T-helper 9 cell (primary cell): ENCODE data around the gene TWIST2.

ENCODE experiments used
- DNase-seq: peaks from one replicate; pipeline ENCODE4 v3.0.0-alpha.2; 2020

The TWIST2 gene

DNA sequence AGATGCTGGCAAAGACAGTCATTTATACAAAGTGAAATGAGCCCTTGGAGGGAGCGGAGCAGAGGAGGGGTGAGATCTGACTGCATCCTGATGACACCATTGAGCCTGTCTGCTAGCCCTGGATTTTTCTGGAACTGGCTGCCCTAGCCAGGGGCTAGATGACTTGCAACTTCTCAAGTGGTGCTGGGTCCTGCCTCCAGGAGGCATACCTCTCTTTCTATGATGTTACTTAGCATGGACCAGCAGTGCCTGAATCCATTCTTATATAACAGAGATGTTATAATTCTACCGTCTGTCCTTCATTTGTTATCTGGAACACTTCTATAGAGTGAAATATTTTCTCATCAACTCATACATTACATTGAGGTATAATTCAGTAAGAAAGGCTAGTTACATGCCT is 8.5 kb upstream of the TWIST2 start:
- DNase-seq: no peak

DNA sequence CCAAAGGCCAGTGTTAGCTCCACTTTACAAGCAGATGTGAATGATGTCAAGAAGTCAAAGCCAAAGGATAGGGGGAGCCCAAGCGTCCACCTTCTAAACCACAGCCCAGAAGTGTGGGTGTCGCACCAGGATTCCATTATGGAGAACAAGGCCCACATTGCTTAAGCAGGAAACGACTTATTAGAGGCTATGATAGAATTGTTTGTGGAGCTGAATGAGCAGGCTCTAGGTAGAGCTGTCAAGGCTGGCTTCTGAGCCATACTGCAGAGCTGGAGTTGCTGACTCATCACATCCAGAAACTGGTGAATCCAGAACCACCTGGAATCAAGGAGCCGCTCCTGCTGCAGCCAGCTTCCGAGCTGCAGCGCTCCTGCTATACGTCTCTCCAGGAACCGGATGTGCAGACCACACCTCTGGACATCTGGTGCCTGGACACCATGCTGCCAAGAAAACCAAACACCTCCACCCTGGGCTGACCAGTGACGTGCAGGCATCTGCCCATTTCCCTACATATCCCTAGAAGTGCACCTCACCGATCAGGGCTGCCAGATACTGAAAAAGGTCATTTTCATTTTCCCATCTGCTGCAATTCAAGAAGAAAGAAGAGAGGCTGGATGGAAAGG is 6.2 kb upstream of the TWIST2 start:
- no peak for DNase-seq

DNA sequence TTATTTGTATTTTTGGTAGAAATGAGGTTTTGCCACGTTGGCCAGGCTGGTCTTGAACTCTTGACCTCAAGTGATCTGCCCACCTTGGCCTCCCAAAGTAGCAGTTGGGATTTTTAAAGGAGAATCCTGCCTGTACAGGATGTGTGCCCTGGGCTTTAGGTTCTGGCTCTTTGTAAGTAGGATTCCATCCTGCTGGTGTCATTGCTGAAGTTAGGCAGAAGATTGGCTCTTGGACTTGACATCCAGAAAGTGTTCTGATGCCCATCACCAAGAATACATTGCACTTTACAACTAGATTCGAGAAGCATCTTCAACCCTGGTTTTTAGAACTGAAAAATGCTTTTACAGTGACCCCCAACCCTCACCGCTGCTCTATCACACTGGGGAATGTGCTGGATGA is 4.4 kb upstream of the TWIST2 start:
- DNase-seq: no peak

DNA sequence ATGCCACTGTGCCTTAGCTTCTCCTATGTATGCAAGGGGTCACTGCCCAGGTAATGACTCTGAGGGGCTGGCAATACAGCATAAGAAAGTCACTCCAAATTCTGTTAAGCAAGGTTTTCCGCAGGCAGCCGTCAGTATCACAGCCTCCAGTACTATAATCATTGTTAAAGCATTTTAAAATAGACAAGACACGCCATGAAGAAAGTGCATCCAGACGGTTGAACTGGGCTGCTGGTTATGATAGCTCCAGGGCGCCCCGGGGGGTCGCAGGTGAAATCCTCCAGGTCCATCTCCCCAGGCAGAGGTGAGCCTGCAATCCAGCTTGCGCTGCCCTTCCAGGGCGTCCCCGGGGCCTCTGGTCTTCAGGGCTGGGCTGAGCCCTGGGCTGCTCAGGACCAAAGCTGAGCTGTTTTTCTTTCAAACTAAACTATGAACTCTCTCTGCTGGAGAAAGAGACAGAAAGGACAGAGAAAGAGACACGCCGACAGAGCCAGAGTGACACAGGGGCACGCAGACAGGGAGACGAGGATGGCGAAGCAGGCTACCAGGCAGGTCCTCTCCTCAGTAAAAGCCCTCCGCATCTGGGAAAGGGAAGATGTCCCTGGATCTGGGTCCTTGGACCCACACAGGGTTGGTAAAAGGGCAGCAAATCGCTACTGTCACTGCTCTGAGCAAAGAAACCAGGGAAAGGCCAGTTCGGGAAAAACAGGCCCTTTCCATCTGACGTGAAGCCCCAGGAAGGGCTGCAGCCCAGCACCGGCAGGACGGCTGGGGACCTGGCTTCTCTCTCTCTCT is 2.1 kb upstream of the TWIST2 start:
- no peak for DNase-seq

DNA sequence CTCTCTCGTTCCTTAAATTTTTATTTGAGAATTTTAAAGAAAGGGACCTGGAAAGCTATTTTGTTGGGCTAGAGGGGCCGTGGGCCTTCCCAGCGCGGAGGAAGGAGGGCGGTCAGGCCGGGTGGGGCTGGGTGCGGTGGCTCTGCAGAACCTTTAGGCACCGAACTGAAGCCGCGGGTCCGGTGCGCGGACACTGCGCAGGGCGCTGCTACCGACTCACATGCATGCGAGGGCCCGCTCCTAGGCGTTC is 1.6 kb upstream of the TWIST2 start:
- DNase-seq: no peak

DNA sequence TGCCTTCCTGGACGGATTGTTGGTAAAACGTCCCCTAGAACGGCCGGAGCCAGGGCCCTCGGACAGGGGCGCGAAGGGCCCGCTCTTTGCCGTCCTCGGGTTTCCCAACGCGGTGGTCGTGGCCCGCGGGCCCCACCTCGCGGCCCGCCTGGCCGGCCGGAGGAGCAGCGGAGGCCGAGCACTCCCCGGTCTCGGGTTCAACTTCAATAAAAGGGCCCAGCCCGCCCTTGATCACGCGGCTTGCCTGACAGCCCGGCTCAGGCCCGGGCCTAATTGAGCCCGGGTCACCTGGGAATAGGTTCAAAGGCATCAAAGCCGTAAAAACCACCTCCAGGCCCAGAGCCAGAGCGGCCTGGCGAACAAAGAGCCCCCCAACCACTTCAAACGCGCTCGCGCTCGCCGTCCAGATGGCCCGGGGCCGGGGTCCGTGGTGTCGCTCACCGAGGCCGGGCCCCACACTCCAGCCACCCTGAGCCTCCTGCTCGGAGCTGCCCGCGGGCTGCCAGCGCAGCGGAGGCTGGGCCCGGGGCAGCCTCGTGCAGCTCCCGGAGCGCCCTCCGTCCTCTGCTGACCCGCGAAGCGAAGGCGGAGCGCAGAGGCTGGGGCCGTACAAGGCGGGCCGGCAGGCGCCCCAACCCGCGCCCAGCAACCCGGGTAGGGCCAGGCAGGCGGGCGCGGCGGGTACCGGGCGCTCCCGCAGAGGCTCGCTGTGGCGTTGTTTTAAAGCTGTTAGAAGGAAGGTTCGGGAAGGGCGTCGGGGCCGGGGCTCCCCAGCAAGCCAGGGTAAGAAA is 1.1 kb upstream of the TWIST2 start:
- DNase-seq: no peak

DNA sequence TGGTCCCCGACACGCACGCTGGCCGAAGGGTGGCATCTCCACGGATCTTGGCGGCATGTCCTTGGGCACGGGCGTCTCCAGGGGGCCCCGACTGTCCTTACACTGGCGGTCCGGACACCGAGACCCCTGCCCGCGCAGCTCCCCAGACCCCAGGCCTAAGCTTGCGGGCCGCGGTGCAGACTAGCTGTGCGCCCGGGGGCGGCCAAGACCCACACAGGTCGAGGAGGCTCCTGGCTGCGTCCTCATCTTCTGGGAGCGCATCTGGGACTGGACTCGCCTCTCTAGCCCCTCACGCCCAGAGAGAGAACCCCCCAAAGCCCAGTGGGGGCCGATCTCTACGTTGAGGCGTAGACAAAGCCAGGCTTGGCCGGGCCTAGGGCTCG is 475 bp upstream of the TWIST2 start:
- no peak for DNase-seq

DNA sequence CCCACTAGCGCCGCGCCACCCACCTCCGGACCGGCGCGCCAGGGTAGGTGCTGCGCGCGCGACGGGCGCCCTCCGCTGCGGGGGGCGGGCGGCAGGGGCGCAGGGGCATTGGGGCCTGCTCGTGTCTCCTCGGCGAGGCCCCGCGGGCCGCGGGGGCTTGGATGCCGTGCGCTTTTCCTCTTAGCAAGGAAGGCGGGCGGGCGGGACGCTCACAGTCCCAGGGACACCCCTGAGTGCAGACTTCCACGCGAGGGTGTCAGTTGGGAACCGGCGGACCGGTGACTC is 748 bp downstream of the TWIST2 start:
- DNase-seq: no peak

DNA sequence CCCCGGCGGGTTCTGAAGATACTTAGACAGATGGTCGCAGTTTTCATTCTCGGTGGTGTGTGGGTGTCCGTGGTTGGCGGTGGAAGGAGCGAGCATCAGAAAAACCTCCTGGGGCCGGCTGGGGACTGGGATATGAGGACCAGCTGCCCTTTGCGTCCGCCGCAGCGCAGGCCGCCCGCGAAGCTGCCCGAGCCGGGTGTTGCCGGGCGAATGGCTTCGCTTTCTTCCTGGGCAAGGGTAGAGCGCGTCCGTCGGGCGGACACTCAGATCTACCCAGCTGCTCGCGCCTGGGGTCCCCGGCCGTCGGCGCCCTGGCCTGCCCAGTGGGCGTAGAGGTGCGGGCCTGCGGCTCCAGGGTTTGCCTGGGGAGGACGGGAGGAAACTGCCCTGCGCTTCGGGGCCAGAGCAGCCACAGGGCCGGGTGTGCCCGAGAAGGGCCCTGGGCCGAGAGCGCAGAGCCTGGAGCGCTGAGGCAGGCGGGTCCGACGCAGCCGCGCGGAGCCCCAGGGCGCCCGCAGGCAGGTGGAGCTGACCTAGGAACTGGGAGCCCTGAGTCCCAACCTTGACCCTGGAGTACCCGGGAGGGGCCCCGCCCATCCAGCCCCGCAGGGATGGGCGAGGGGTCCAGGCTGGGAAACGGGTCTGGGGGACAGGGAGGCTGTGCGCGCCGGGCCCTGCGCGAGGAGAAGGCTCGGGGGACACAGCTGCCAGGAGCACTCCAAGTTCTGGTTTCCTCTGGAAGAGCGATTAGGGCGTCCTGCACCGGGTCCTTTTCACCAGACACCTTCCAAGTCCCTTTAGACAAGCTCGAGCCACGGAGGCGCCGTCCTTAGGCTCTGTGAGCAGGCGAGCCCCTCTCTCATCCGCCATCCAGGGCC is 1.3 kb downstream of the TWIST2 start:
- DNase-seq: no peak

DNA sequence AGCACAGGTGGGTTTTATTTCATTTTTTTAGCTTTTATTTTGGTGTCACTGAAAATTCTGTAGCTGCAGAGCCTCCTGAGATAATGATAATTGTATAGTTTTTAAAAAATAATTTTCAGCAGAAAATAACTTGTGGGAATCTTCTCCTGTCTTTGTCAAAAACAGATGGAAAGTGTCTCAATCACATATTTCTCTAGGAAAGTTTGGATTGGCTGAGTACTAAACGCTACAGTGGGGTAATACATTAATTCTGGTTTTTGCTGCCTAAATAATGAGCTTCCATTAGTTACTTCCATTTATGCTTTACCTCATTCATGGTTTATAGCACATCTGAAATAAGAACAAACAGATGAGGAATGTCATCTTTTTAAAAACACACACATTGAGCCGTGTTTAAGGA is 2.2 kb downstream of the TWIST2 start:
- no peak for DNase-seq

DNA sequence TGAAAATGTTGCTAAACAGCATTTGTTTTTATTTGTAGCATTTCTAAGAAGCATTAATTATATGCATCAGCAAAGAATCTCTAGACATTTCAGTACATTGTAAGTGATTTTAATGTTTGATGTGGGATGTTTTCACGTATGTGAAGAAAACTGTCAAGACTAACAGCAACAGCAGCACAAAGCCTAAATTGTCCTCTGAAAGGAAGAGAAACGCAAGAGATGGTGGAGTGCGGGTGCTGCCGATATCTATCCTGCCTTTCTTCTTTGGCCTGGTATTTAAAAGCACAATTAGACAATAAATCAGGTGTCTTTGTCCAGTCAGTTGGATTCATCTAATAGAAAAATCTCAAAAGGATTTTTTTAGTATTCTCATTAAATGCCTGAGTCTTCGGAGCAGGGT is 3.1 kb downstream of the TWIST2 start:
- DNase-seq: no peak

DNA sequence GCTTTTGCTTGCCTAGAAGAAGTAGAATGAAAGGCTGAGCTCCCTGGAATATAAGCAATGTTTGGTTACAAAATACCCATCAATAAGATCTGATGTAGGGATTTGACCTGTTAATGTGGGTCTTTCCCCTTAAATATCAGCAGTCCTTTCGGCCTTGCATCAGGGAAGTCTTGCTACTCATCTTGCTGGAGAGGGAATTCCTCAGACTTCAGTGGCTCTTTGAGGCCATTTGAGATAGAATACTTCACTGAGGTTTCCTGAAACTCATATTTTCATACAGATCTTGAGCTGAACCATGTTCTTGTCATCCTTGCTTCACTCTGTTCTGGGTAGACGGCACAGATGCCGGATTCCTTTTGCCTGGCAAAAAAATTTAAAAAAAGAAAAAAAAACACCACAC is 3.9 kb downstream of the TWIST2 start:
- no peak for DNase-seq

DNA sequence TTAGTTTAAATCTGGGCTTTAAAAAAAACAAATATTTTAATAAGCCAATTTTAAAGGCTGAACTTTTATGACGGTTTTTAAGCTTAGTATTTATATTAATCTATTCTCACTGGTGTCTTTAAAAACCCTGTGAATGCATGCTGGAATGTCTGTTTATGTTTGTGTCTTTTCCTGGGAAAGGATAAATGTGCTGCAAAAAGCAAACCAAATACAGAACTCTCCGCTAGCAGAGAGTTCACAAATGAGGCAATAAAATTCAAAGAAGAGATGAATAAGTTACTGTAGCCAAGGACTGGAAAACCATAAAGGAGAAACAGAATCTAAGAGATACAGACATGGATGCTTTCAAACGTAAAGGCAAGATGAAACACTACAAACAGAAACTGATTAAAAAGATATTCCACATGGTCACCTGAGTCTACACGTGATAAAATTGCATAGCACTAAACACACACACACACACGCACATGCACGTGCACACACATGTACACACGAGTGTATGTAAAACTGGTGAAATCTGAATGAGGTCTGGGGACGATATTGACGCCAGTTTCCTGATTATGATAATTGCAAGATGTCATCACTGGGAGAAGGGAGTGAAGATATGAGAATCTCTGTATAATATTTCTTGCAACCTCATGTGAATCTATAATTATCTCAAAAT is 4.5 kb downstream of the TWIST2 start:
- DNase-seq: no peak

DNA sequence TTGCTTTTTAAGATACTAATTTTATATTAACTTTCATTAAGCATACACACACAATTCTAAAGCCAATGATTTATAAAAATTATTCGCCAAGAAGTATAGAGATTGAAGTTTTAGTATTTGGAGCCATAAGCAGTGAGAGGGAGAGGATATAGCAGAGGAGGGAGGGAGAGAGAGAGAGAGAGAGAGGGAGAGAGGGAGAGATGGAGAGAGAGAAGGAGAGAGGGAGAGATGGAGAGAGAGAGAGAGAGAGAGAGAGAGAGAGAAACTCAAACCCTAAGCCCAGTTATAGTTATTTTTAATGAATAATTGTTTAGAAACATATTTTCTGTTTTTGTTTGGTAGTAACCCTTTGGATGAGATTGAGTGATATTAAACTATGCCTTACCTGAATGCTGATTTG is 5.3 kb downstream of the TWIST2 start:
- no peak for DNase-seq

DNA sequence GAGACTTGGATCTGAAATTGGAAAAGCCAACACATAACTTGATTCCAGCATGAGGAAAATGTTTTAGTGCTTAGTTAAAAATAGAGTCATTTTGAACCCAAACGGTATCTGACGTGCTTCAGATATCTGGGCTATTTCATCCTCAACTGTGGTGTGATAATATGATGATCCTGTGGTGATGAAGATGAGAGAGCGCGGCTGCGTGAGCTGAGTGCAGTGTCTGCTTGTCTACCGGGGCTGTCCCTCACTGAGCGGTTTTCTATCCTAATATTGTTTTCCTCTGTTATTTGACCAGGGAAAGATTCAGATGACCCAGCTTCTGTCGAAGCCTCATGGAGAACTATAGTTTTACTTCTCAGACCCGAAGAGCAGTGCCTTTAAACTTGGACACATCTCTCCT is 5.8 kb downstream of the TWIST2 start:
- DNase-seq: no peak

DNA sequence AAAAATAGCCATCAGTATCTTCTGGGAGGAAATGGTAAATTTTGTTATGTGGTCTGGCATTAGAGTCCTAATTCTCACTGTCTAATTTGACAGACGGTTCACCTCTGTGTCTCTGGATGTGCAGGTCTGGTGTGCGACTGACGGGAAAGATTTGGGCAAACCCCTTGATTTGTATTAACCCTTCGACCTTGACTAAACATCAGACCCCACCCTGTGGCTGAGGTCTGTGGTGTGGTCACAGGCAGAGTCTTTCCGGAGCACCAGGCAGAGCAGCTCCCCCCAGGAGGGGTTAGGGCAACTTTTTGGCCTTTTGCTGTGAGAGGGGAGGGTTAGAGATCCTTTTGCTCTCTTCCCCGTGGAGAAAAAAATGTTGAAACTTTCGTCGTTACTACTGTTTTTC is 6.4 kb downstream of the TWIST2 start:
- no peak for DNase-seq

DNA sequence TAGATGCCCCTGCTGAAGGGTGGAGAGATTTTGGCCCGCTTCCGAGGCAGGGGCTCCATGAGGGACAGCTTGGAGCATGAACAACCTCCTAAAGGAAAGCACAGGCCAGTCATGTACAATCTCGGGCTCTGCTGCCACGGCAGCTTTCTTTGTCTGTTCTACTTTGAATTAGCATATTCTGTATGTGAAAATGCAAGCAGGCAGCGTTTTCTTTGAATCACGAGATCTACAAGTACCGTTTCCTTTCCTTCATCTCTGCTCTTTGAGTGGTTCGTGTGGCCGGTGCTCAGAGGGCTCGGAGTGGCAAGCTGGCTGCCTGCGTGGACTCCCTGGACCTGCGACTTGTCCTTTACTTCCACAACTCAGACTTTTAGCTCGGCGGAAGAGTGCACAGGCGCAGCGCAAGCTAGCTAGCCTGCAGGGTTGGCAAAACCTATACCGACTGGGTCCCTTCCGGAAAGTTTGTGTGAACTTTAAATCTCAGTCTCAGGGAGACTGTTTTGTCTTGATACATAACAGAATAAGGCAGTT is 6.9 kb downstream of the TWIST2 start:
- no peak for DNase-seq

DNA sequence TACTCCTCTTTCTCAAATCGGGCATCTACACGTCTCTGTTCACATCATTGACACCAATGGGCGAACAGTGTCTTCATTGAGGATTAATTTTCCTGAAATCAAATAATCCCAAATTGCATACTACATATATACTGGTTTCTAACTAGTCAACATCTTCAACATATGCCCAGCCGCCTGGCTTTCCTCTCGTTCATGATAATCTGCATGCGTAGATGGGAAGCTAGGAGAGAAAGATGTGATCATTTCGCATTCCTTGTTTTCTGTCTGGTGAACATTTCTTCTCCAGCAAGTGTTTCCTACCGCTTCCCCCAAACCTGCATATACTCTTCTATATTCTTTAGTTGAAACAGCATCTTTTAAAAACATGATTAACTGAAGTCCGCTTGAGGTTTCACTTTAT is 7.4 kb downstream of the TWIST2 start:
- DNase-seq: no peak

DNA sequence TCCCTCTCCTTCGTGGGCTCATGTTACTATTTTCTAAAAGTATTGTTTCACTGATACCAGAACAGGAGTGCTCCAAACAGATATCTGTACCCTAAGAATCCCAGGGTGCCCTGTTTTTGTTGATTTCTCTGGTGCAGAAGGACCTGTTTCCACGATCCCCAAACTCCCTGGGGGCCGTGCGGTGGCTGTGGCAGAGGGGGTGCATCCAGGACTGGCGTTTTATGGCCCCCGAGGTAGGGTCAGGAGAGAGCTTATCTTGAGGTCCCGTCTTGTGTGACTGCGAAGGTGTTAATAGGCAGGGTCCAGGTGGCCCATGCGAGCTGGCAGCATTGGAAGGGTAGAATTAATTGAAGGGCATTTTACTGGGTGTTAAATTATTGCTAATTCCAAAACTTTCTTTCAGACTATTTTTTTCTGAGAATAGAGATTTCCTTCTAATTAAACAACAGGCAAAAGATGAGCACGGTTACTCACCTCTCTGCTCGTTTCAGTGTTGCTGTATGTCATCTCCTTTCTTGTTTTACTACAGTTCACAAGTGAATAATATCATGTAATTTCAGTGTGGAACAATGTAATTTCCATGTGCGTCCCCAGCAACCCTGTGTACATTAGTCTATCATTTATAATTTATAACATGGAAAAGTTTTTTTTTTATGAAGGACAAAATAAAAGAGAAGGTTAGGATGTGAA is 8.2 kb downstream of the TWIST2 start:
- DNase-seq: no peak

DNA sequence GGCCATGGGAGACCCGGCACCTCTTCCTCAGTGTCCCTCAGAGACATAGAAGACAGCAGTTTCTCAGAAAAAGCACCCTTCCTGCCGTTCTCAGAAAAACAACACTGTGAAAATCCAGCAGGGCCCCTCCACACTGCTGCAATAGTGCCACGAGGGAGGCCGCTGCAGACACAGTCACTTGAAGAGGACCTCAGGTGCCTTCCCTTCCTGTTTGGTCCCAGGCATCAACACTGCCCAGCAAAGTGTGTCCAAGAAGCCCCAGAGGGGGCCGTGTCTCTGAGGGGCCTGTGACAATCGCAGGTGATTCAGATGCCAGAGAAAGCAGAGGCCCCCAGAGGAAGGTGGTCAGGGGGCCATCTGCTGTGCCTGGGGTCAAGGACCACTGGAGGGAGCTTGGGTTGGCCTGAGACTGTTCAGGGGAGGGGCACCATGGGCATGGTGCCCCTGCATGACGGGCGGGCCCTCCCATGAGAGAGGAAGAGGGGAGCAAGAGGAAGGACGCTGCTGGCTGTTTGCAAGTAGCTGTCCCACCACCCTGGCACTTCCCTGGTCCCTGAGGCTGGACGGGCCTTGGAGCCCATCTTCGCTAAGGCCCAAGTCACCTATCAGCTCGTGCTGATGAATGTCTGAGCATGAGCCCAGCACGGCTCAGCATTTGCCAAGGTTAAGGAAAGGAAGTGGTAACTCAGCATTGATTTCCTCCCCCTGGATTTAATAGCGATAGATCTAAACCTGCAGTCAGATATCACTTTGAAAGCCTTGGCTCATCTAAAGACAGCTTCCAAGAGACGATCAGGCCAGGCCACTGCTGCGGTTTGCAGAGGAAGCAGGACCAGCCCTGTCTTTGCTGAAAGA is 9.1 kb downstream of the TWIST2 start:
- DNase-seq: no peak

DNA sequence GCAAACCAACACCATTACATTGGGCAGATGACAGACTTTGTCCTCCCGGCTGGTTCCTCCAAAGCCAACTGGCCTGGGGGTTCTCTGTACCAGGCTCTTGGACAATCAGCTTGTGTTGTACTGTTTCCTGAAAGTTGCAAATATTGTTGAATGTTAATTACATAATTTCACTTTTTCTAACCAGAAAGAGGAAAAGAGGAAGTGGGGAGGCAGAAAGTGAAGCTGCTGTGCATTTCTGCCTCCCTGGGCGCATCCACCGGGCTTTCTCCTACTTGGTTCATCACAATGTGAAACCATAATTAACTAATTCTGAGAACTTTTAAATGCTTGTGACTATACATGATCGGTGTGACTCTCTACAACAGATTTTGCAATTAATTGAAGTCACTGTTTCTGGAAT is 10.1 kb downstream of the TWIST2 start:
- DNase-seq: no peak
